NCI-H1417 treated with DMSO at 0.1 percent for 48 hours (cell line): ENCODE data around the gene KCNJ16.
"Not testable (repeated sequence)": the region's sequence is repeated elsewhere in the genome, so short reads cannot be mapped to it uniquely, and the experiment has no call there.

ENCODE experiments used
- DNase-seq: peaks from one replicate; lab custom pipeline; 2025; lab: John Stamatoyannopoulos, UW

The KCNJ16 gene

GRCh38 chr17:70074956-70075355, at the start of gene KCNJ16:
KCNJ16 (plus strand) TSS chr17:70075225; CDS start chr17:70132088, 56,863 bp downstream.
- no peak for DNase-seq

- DNase-seq = no peak
Observed at GRCh38 chr17:70028397-70028796, 46.6 kb upstream of the KCNJ16 start.

- no peak for DNase-seq
Observed at GRCh38 chr17:70028978-70029767, 45.9 kb upstream of the KCNJ16 start.

GRCh38 chr17:70030371-70030770, 44.7 kb upstream of the KCNJ16 start:
- no peak for DNase-seq

- DNase-seq = no peak
Observed at GRCh38 chr17:70031341-70031740, 43.7 kb upstream of the KCNJ16 start.

- DNase-seq = no peak
Observed at GRCh38 chr17:70033165-70033564, 41.9 kb upstream of the KCNJ16 start.

GRCh38 chr17:70034158-70034557, 40.9 kb upstream of the KCNJ16 start:
- no peak for DNase-seq

- peak; percentile 14 for DNase-seq
Observed at GRCh38 chr17:70037498-70037897, 37.5 kb upstream of the KCNJ16 start.

- no peak for DNase-seq
Observed at GRCh38 chr17:70040336-70040735, 34.7 kb upstream of the KCNJ16 start.

GRCh38 chr17:70041061-70041460, 34.0 kb upstream of the KCNJ16 start:
- DNase-seq = no peak

- no peak for DNase-seq
Observed at GRCh38 chr17:70041540-70041939, 33.5 kb upstream of the KCNJ16 start.

- DNase-seq = not testable (repeated sequence)
Observed at GRCh38 chr17:70045780-70046179, 29.2 kb upstream of the KCNJ16 start.

GRCh38 chr17:70047619-70048419, 27.2 kb upstream of the KCNJ16 start:
- DNase-seq = no peak

- no peak for DNase-seq
Observed at GRCh38 chr17:70049801-70050591, 25.0 kb upstream of the KCNJ16 start.

- no peak for DNase-seq
Observed at GRCh38 chr17:70050931-70051330, 24.1 kb upstream of the KCNJ16 start.

GRCh38 chr17:70053241-70054234, 21.5 kb upstream of the KCNJ16 start:
- no peak for DNase-seq

GRCh38 chr17:70055000-70055399, 20.0 kb upstream of the KCNJ16 start:
- no peak for DNase-seq

GRCh38 chr17:70059071-70059470, 16.0 kb upstream of the KCNJ16 start:
- DNase-seq = no peak

GRCh38 chr17:70059649-70060048, 15.4 kb upstream of the KCNJ16 start:
- no peak for DNase-seq

GRCh38 chr17:70060415-70060814, 14.6 kb upstream of the KCNJ16 start:
- DNase-seq = no peak

GRCh38 chr17:70067134-70067533, 7.9 kb upstream of the KCNJ16 start:
- DNase-seq = no peak
